A549 treated with DMSO at 1 μM for 4 hours (cell line): Measurements from ENCODE around the gene ZNF695. TPM values are rescaled to one million over a fixed set of nuclear protein-coding genes. Genes with fewer than 3 reads are reported as not detected.

Source experiments
- total RNA-seq: library from RNA; stranded (reverse); fragments of 200-300 nt; extraction: Qiagen RNA extraction; gene quantifications from 5 replicates; pipeline ENCODE4 v1.2.3, GENCODE V29; 2022; ENCODE audit warnings: low read depth

The ZNF695 gene
- 2.3 to 3.6 TPM (median 2.5 TPM) in 5 replicates for total RNA-seq

DNA sequence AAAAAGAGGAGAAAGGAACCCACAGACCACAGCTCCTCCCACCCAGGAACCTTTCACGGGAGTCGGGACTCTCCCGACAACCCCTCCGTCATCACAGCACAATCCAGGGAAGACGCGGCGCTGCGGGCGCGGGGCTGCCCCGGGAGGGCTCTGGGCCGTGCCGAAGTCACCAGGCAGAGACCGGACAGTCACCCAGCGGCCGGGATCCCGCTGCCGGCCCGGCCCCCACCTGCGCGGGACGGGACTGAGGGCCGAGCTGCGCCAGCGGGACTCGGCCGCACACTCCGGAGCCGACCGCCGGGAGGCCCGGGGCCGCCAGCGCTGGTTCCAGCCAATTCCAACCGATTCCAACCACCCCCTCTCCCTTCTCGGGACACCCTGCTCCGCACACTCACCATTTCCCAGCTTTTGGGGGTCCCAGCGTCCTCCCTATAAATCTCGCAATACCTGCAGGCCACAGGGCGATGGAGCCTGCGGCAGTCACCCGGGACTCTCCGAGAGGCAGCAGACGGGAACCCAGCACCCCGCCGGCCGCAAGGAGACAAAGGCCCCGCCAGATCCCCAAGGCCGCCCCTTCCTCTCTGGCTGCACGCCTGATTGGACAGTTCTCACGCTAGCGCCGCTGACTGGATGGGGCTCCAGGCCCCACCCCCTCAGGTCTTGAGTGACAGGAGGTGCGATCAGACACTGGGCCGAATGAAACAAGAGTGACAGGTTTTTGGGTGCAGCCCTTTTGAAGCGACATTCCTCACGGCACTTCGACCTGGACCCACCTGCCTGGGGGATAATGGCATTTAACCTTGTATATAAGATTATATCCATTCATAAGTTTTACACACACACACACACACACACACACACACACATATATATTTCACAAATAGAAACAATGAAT lies at the start of gene ZNF695:
ZNF695 (minus strand) TSS at position 547 of the 895 bp plus-strand sequence; CDS start at position 398, 149 bp downstream.

Other genes with a start within 250 kb of the ZNF695 start
- 27.0 to 35.5 TPM (median 34.7 TPM) in 5 replicates for gene AHCTF1, start 76.1 kb downstream of the ZNF695 start, total RNA-seq
- gene ZNF670, start 70.8 kb upstream of the ZNF695 start, total RNA-seq, result 3.5 to 5.4 TPM (median 3.8 TPM) in 5 replicates
- 3.4 to 4.5 TPM (median 4.2 TPM) in 5 replicates for gene ZNF669, start 96.3 kb upstream of the ZNF695 start, total RNA-seq
- gene ZNF124, start 164.0 kb upstream of the ZNF695 start, total RNA-seq, result 4.2 to 5.9 TPM (median 5.3 TPM) in 5 replicates
- gene VN1R5, start 248.0 kb upstream of the ZNF695 start, total RNA-seq, result not detected in 5 replicates